IMR-90 (cell line): Measurements from ENCODE around the gene MARCOL. TPM values are rescaled to one million over a fixed set of nuclear protein-coding genes. Genes with fewer than 3 reads are reported as not detected.

Experiments
- ATAC-seq: fragments of 200-7000 bp; cut with Tn5 transposase; 2 replicates; pipeline ENCODE4 v1.9.1; 2020; ENCODE audit warnings: low read depth, mild to moderate bottlenecking, moderate library complexity
- BruUV-seq: library from RNA; stranded (reverse); fragments of 400-500 nt; replicated peaks from 2 replicates; lab custom pipeline; 2021; lab: Mats Ljungman, UMichigan
- CTCF ChIA-PET: fragments of 300-600 bp; formaldehyde crosslinking; extraction: SDS; loops from one replicate; lab custom pipeline; 2021; ENCODE audit warnings: antibody characterized with exemption; lab: Yijun Ruan, JAX
- POLR2A ChIA-PET: fragments of 300-600 bp; sonication (Branson Sonifier 250); formaldehyde crosslinking; loops from one replicate; lab custom pipeline; 2022; ENCODE audit warnings: antibody characterized with exemption; ENCODE audit not compliant: unreplicated experiment; lab: Charles Lee
- DNase-seq: peaks from one replicate; pipeline ENCODE4 v3.0.0; 2013
- H2AFZ ChIP-seq: replicated peaks from 2 replicates; pipeline ENCODE3; 2013; ENCODE audit warnings: low read length, mild to moderate bottlenecking; ENCODE audit not compliant: poor library complexity
- H2AK5ac ChIP-seq: 2 replicates; pipeline ENCODE4 v1.6.1; 2013; ENCODE audit warnings: low read depth, low read length, inconsistent platforms
- H2AK9ac ChIP-seq: replicated peaks from 2 replicates; pipeline ENCODE3; 2013; ENCODE audit warnings: mild to moderate bottlenecking, low read depth, low read length, moderate library complexity; ENCODE audit not compliant: poor library complexity
- H2BK120ac ChIP-seq: 2 replicates; pipeline ENCODE4 v1.6.1; 2013; ENCODE audit warnings: low read depth, low read length, inconsistent platforms
- H2BK15ac ChIP-seq: 3 replicates; pipeline ENCODE4 v1.6.1; 2013; ENCODE audit warnings: low read depth, low read length, inconsistent platforms
- H2BK20ac ChIP-seq: 2 replicates; pipeline ENCODE4 v1.6.1; 2013; ENCODE audit warnings: low read depth, mild to moderate bottlenecking, inconsistent platforms, low read length, moderate library complexity
- H2BK5ac ChIP-seq: 2 replicates; pipeline ENCODE4 v1.6.1; 2013; ENCODE audit warnings: mild to moderate bottlenecking, low read depth, low read length, inconsistent platforms; ENCODE audit not compliant: poor library complexity, severe bottlenecking
- H3K14ac ChIP-seq: replicated peaks from 2 replicates; pipeline ENCODE4 v1.6.1; 2013; ENCODE audit warnings: low read depth, low read length, inconsistent platforms
- H3K18ac ChIP-seq: 2 replicates; pipeline ENCODE4 v1.6.1; 2013; ENCODE audit warnings: low read depth, low read length, control low read depth
- H3K23ac ChIP-seq: 2 replicates; pipeline ENCODE4 v1.6.1; 2013; ENCODE audit warnings: low read depth, low read length, inconsistent platforms
- H3K27ac ChIP-seq: 2 replicates; pipeline ENCODE4 v1.5.1; 2013; ENCODE audit warnings: mild to moderate bottlenecking, control low read depth, low read length; ENCODE audit not compliant: insufficient read depth
- H3K27me3 ChIP-seq: 2 replicates; pipeline ENCODE4 v1.6.1; 2013; ENCODE audit warnings: low read length; ENCODE audit not compliant: control insufficient read depth, insufficient read depth
- H3K36me3 ChIP-seq: 2 replicates; pipeline ENCODE4 v1.6.1; 2013; ENCODE audit warnings: low read length, mixed read lengths; ENCODE audit not compliant: control insufficient read depth, insufficient read depth
- H3K4ac ChIP-seq: 2 replicates; pipeline ENCODE4 v1.6.1; 2013; ENCODE audit warnings: low read depth, low read length, inconsistent platforms
- H3K4me1 ChIP-seq: 2 replicates; pipeline ENCODE4 v1.6.1; 2013; ENCODE audit warnings: low read length, mixed read lengths; ENCODE audit not compliant: control insufficient read depth, insufficient read depth
- H3K4me2 ChIP-seq: 2 replicates; pipeline ENCODE4 v1.6.1; 2013; ENCODE audit warnings: low read depth, mild to moderate bottlenecking, control low read depth, low read length, moderate library complexity
- H3K4me3 ChIP-seq: 2 replicates; pipeline ENCODE4 v1.5.1; 2013; ENCODE audit warnings: low read depth, mild to moderate bottlenecking, control low read depth, low read length, moderate library complexity; ENCODE audit not compliant: insufficient read depth
- H3K56ac ChIP-seq: 2 replicates; pipeline ENCODE4 v1.6.1; 2013; ENCODE audit warnings: low read length, inconsistent platforms; ENCODE audit not compliant: insufficient read depth; ENCODE audit errors: extremely low read depth
- H3K79me1 ChIP-seq, 2 experiments: 2 replicates each; pipeline ENCODE4 v1.6.1; 2013; ENCODE audit warnings: low read length in 2 of 2, inconsistent platforms in 1 of 2, low read depth in 1 of 2
- H3K9ac ChIP-seq: 2 replicates; pipeline ENCODE4 v1.6.1; 2013; ENCODE audit warnings: low read depth, low read length, control low read depth
- H3K9me1 ChIP-seq: 2 replicates; pipeline ENCODE4 v1.6.1; 2013; ENCODE audit warnings: low read length, inconsistent platforms; ENCODE audit not compliant: insufficient read depth
- H3K9me3 ChIP-seq: 2 replicates; pipeline ENCODE4 v1.6.1; 2013; ENCODE audit warnings: low read length; ENCODE audit not compliant: control insufficient read depth, insufficient read depth
- H4K20me1 ChIP-seq: 2 replicates; pipeline ENCODE4 v1.6.1; 2013; ENCODE audit warnings: low read length, inconsistent platforms; ENCODE audit not compliant: insufficient read depth
- H4K5ac ChIP-seq: 2 replicates; pipeline ENCODE4 v1.6.1; 2013; ENCODE audit warnings: mild to moderate bottlenecking, low read depth, low read length, control low read depth
- H4K8ac ChIP-seq, 2 experiments: 2 replicates each; pipeline ENCODE4 v1.6.1; 2013; ENCODE audit warnings: low read depth in 2 of 2, low read length in 2 of 2, control low read depth in 1 of 2, inconsistent platforms in 1 of 2
- H4K91ac ChIP-seq: 2 replicates; pipeline ENCODE4 v1.6.1; 2013; ENCODE audit warnings: low read depth, low read length, inconsistent platforms; ENCODE audit not compliant: insufficient read depth
- BHLHE40 ChIP-seq: fragments of 150-350 bp; IDR thresholded peaks from 2 replicates; pipeline ENCODE4 v1.6.1; 2016; ENCODE audit warnings: mild to moderate bottlenecking, low read depth, low read length
- CEBPB ChIP-seq: IDR thresholded peaks from 2 replicates; pipeline ENCODE4 v1.6.1; 2012; ENCODE audit warnings: low read depth, low read length, improper control_type of control experiment
- CHD1 ChIP-seq: IDR thresholded peaks from 2 replicates; pipeline ENCODE4 v1.6.1; 2012; ENCODE audit warnings: low read depth, low read length, improper control_type of control experiment
- CTCF ChIP-seq: conservative IDR thresholded peaks from 2 replicates; pipeline ENCODE4 v1.5.1; 2012; ENCODE audit warnings: mild to moderate bottlenecking, low read depth, low read length, improper control_type of control experiment
- FOS ChIP-seq: fragments of 150-350 bp; IDR thresholded peaks from 2 replicates; pipeline ENCODE4 v1.6.1; 2016; ENCODE audit warnings: low read depth, low read length
- MAFK ChIP-seq: IDR thresholded peaks from 2 replicates; pipeline ENCODE4 v1.6.1; 2012; ENCODE audit warnings: low read depth, low read length, improper control_type of control experiment
- MAZ ChIP-seq: IDR thresholded peaks from 2 replicates; pipeline ENCODE4 v1.6.1; 2012; ENCODE audit warnings: low read depth, mild to moderate bottlenecking, low read length, improper control_type of control experiment, moderate library complexity, borderline replicate concordance
- MXI1 ChIP-seq: IDR thresholded peaks from 2 replicates; pipeline ENCODE4 v1.6.1; 2012; ENCODE audit warnings: low read depth, mild to moderate bottlenecking, low read length, moderate library complexity, borderline replicate concordance
- POLR2A ChIP-seq: IDR thresholded peaks from 2 replicates; pipeline ENCODE4 v1.6.1; 2012; ENCODE audit warnings: mild to moderate bottlenecking, low read depth, low read length
- RAD21 ChIP-seq: IDR thresholded peaks from 2 replicates; pipeline ENCODE4 v1.6.1; 2012; ENCODE audit warnings: low read length, improper control_type of control experiment
- RCOR1 ChIP-seq: IDR thresholded peaks from 2 replicates; pipeline ENCODE4 v1.6.1; 2012; ENCODE audit warnings: mild to moderate bottlenecking, low read length, improper control_type of control experiment; ENCODE audit not compliant: insufficient replicate concordance
- RFX5 ChIP-seq: IDR thresholded peaks from 2 replicates; pipeline ENCODE4 v1.8.0; 2012; ENCODE audit warnings: low read depth, mild to moderate bottlenecking, low read length, moderate library complexity
- SMC3 ChIP-seq: fragments of 150-350 bp; IDR thresholded peaks from 2 replicates; pipeline ENCODE4 v1.6.1; 2016; ENCODE audit warnings: low read depth, mild to moderate bottlenecking, antibody characterized with exemption, low read length, moderate library complexity
- USF2 ChIP-seq: fragments of 150-350 bp; IDR thresholded peaks from 2 replicates; pipeline ENCODE4 v1.6.1; 2017; ENCODE audit warnings: mild to moderate bottlenecking, antibody characterized with exemption, low read length, low read depth
- WGBS, 2 experiments: methylation state at CpG; one replicate each; pipeline versions ENCODE4 v1.1.5 to v1.1.7; 2013; ENCODE audit warnings: missing lambda C conversion rate in 2 of 2; ENCODE audit not compliant: insufficient read length in 1 of 2; ENCODE audit errors: extremely low coverage in 2 of 2; 5-methylcytosine and 5-hydroxymethylcytosine counted together
- dilution Hi-C: fragments of 300-500 bp; cut with HindIII; formaldehyde crosslinking; loops from one replicate; pipeline ENCODE4 v1.14.3; 2018; ENCODE audit warnings: low sequenced_read_pairs; ENCODE audit not compliant: unreplicated experiment
- in situ Hi-C: fragments of 300-500 bp; cut with MboI; formaldehyde crosslinking; loops from 3 replicates; pipeline ENCODE4 v1.14.3; 2019; ENCODE audit warnings: low sequenced_read_pairs, inconsistent platforms, mixed read lengths
- intact Hi-C: fragments of 100-400 bp; cut with micrococcal nuclease; formaldehyde crosslinking; loops from 2 replicates; pipeline ENCODE4 v1.10.0; 2022
- polyA plus RNA-seq, 3 experiments: library from polyadenylated mRNA; depleted of rRNA; stranded (reverse); fragments of >200 nt; gene quantifications; 2 replicates each; pipeline ENCODE4 v1.2.3, GENCODE V29; 2012; ENCODE audit warnings: low replicate concordance in 1 of 3
- total RNA-seq: library from RNA; depleted of rRNA; stranded (reverse); fragments of >200 nt; gene quantifications from 2 replicates; pipeline ENCODE4 v1.2.3, GENCODE V29; 2012

The MARCOL gene
- total and polyA plus RNA-seq, 2 of the 4 experiments (the other 2 are of a cell fraction): not detected

GRCh38 chr5:148224117-148224742, 14.1 kb upstream of the MARCOL start:
- intact Hi-C loops: loop anchor here (5.0 kb wide), 1 partner anchor 113 kb away; the partner anchor contains the start of gene SPINK9
- Histone ChIP-seq H4K20me1 (no peaks in the 10 kb centered on the region), H3K9ac (no peak overlapping the region), H3K36me3 (no peaks in the 10 kb centered on the region), H2BK5ac (no peak overlapping the region), H3K4ac (no peak overlapping the region), H3K23ac (no peak overlapping the region), H3K4me2 (no peak overlapping the region), H4K5ac (no peak overlapping the region), H2AFZ (no peak overlapping the region), H3K27me3 (no peaks in the 10 kb centered on the region), H2AK9ac (no peak overlapping the region), H4K8ac (no peak overlapping the region), H4K91ac (no peak overlapping the region), H3K4me3 (no peak overlapping the region), H3K9me3 (no peaks in the 10 kb centered on the region), H3K79me1 (no peaks in the 10 kb centered on the region), H2AK5ac (no peak overlapping the region), H3K9me1 (no peaks in the 10 kb centered on the region), H3K4me1 (no peaks in the 10 kb centered on the region), H3K27ac (no peak overlapping the region), H3K18ac (no peak overlapping the region), H2BK20ac (no peak overlapping the region), H3K14ac (no peak overlapping the region), H2BK120ac (no peak overlapping the region), H3K56ac (no peak overlapping the region), H2BK15ac (no peak overlapping the region)
- ChIA-PET POLR2A (no interaction called here), CTCF (no interaction called here)
- dilution Hi-C loops: no loop called here
- TF ChIP-seq FOS (no peak), POLR2A (no peak), RFX5 (no peak), BHLHE40 (no peak), MAFK (no peak), CEBPB (no peak), CHD1 (no peak), RCOR1 (no peak), CTCF (no peak), SMC3 (no peak), USF2 (no peak), MXI1 (no peak), RAD21 (no peak), MAZ (no peak)
- DNase-seq: no peak
- BruUV-seq: no TSS peak
- ATAC-seq: no peak
- in situ Hi-C loops: no loop called here
- no CpG with 5 or more reads among the region's 2 CpGs for WGBS, 2 experiments
